Hepatocyte (in vitro differentiated cells): ENCODE data around the gene TBC1D25. TPM values are rescaled to one million over a fixed set of nuclear protein-coding genes. Genes with fewer than 3 reads are reported as not detected.

Experiments used
- DNase-seq: peaks from one replicate; pipeline ENCODE4 v3.0.0-alpha.2; 2016; ENCODE audit warnings: low spot score
- H2AFZ ChIP-seq: fragments of 200-600 bp; sonication (generic); 2 replicates; pipeline ENCODE4 v1.6.0; 2016; ENCODE audit warnings: antibody characterized with exemption, mild to moderate bottlenecking
- H3K27ac ChIP-seq: fragments of 200-600 bp; sonication (generic); 2 replicates; pipeline ENCODE4 v1.5.1; 2016; ENCODE audit warnings: mild to moderate bottlenecking
- H3K27me3 ChIP-seq: fragments of 200-600 bp; sonication (generic); 2 replicates; pipeline ENCODE4 v1.6.1; 2016
- H3K36me3 ChIP-seq: fragments of 200-600 bp; sonication (generic); replicated peaks from 2 replicates; pipeline ENCODE4 v1.5.1; 2016; ENCODE audit warnings: low read depth; ENCODE audit not compliant: insufficient read depth
- H3K4me1 ChIP-seq: fragments of 200-600 bp; sonication (generic); 2 replicates; pipeline ENCODE4 v1.5.1; 2016; ENCODE audit warnings: mild to moderate bottlenecking, moderate library complexity; ENCODE audit not compliant: insufficient read depth
- H3K4me2 ChIP-seq: fragments of 200-600 bp; sonication (generic); 2 replicates; pipeline ENCODE4 v1.6.0; 2016
- H3K4me3 ChIP-seq: fragments of 200-600 bp; sonication (generic); 2 replicates; pipeline ENCODE4 v1.5.1; 2016; ENCODE audit warnings: mild to moderate bottlenecking
- H3K79me2 ChIP-seq: fragments of 200-600 bp; sonication (generic); 2 replicates; pipeline ENCODE4 v1.6.0; 2017; ENCODE audit warnings: mild to moderate bottlenecking
- H3K9me2 ChIP-seq: fragments of 200-600 bp; sonication (generic); replicated peaks from 2 replicates; pipeline ENCODE4 v1.6.0; 2017; ENCODE audit warnings: mild to moderate bottlenecking; ENCODE audit not compliant: insufficient read depth
- H3K9me3 ChIP-seq: fragments of 200-600 bp; sonication (generic); 2 replicates; pipeline ENCODE4 v1.5.1; 2016; ENCODE audit warnings: low read depth, mild to moderate bottlenecking
- H4K20me1 ChIP-seq: fragments of 200-600 bp; sonication (generic); 2 replicates; pipeline ENCODE4 v1.6.0; 2016; ENCODE audit warnings: mild to moderate bottlenecking; ENCODE audit not compliant: insufficient read depth, poor library complexity, severe bottlenecking
- EZH2 ChIP-seq: fragments of 200-600 bp; sonication (generic); IDR thresholded peaks from 2 replicates; pipeline ENCODE4 v1.6.1; 2016; ENCODE audit warnings: antibody characterized with exemption, mild to moderate bottlenecking, borderline replicate concordance
- EZH2phosphoT487 ChIP-seq: fragments of 200-600 bp; sonication (generic); IDR thresholded peaks from one replicate; pipeline ENCODE4 v1.6.1; 2018; ENCODE audit warnings: antibody characterized with exemption, mild to moderate bottlenecking, low read depth, moderate library complexity; ENCODE audit not compliant: unreplicated experiment, severe bottlenecking
- WGBS: methylation state at CpG from one replicate; pipeline ENCODE4 v1.1.6; 2016; ENCODE audit warnings: low lambda C conversion rate; ENCODE audit errors: missing lambda C conversion rate; 5-methylcytosine and 5-hydroxymethylcytosine counted together
- polyA plus RNA-seq: library from polyadenylated mRNA; unstranded; fragments of >200 nt; fragmentation: Nextera tagmentation; extraction: Ambion mirVana; gene quantifications from 2 replicates; pipeline ENCODE4 v1.2.1, GENCODE V29; 2016
- total RNA-seq: library from RNA; depleted of rRNA; stranded (reverse); fragments of >200 nt; gene quantifications from 2 replicates; pipeline ENCODE4 v1.2.3, GENCODE V29; 2014
- TF ChIP-seq, protein P1 (sequence below): fragments of 200-600 bp; sonication (generic); IDR thresholded peaks from 2 replicates; pipeline ENCODE4 v1.5.1; 2016; ENCODE audit warnings: antibody characterized with exemption, mild to moderate bottlenecking; ENCODE audit not compliant: poor library complexity

TBC1D25 gene
- total and polyA plus RNA-seq, 2 experiments from 2014 or later: 4.5 to 11.2 TPM

DNA sequence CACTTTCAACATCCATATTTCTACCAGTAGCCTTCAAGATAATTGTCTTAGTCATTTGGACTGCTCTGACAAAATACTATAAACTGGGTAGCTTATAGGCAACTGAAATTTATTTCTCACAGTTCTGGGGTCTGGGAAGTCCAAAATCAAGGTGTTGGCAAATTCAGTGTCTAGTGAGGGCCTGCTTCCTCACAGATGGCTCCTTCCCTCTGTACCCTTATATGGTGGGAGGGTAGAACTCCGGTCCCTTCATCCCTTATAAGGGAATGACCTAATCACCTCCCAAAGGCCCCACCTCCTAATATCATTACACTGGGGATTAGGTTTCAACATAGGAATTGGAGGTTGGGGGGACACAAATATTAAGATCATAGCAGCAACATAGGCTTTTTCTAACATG, 7.4 kb upstream of the TBC1D25 start:
- Histone ChIP-seq H3K4me3 (no peak overlapping the region), H3K27me3 (no peaks in the 10 kb centered on the region), H3K4me1 (no peaks in the 10 kb centered on the region), H3K79me2 (no peaks in the 10 kb centered on the region), H3K9me3 (no peaks in the 10 kb centered on the region), H3K4me2 (no peak overlapping the region), H3K27ac (peak overlapping the region; percentile 83), H3K36me3 (no peaks in the 10 kb centered on the region), H4K20me1 (no peaks in the 10 kb centered on the region), H3K9me2 (no peaks in the 10 kb centered on the region), H2AFZ (no peak overlapping the region)
- TF ChIP-seq EZH2 (no peak), EZH2phosphoT487 (no peak)
- TF ChIP-seq, protein P1, sequence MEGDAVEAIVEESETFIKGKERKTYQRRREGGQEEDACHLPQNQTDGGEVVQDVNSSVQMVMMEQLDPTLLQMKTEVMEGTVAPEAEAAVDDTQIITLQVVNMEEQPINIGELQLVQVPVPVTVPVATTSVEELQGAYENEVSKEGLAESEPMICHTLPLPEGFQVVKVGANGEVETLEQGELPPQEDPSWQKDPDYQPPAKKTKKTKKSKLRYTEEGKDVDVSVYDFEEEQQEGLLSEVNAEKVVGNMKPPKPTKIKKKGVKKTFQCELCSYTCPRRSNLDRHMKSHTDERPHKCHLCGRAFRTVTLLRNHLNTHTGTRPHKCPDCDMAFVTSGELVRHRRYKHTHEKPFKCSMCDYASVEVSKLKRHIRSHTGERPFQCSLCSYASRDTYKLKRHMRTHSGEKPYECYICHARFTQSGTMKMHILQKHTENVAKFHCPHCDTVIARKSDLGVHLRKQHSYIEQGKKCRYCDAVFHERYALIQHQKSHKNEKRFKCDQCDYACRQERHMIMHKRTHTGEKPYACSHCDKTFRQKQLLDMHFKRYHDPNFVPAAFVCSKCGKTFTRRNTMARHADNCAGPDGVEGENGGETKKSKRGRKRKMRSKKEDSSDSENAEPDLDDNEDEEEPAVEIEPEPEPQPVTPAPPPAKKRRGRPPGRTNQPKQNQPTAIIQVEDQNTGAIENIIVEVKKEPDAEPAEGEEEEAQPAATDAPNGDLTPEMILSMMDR: no peak
- no peak for DNase-seq
- WGBS: 81% methylated on average over 1 of the region's 1 CpG

DNA sequence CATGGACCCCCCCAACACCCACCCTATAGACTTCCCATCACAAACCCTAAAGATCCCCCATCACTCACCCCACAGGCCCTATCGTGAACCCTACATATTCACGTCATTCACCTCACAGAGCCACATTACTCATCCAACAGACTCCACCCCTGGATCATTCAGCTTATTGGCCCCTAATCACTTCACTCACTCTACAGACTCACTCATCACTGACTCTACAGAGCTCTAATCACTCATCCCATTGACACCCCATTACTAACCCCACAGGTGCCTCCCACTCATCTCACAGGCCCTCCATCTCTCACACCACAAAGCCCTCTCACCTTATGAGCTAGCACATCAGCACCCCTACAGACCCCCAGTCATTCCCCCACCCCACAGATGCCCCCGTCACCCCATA, 6.3 kb upstream of the TBC1D25 start:
- Histone ChIP-seq H3K27ac (no peak overlapping the region), H2AFZ (no peak overlapping the region), H3K9me2 (no peaks in the 10 kb centered on the region), H3K79me2 (no peaks in the 10 kb centered on the region), H3K4me3 (no peak overlapping the region), H3K27me3 (no peaks in the 10 kb centered on the region), H3K4me1 (no peaks in the 10 kb centered on the region), H3K4me2 (no peak overlapping the region), H4K20me1 (no peaks in the 10 kb centered on the region), H3K36me3 (no peaks in the 10 kb centered on the region), H3K9me3 (no peaks in the 10 kb centered on the region)
- no peak for TF ChIP-seq EZH2
- no peak for TF ChIP-seq EZH2phosphoT487
- TF ChIP-seq, protein P1: no peak
- no peak for DNase-seq
- 96% methylated on average over 2 of the region's 3 CpGs for WGBS

DNA sequence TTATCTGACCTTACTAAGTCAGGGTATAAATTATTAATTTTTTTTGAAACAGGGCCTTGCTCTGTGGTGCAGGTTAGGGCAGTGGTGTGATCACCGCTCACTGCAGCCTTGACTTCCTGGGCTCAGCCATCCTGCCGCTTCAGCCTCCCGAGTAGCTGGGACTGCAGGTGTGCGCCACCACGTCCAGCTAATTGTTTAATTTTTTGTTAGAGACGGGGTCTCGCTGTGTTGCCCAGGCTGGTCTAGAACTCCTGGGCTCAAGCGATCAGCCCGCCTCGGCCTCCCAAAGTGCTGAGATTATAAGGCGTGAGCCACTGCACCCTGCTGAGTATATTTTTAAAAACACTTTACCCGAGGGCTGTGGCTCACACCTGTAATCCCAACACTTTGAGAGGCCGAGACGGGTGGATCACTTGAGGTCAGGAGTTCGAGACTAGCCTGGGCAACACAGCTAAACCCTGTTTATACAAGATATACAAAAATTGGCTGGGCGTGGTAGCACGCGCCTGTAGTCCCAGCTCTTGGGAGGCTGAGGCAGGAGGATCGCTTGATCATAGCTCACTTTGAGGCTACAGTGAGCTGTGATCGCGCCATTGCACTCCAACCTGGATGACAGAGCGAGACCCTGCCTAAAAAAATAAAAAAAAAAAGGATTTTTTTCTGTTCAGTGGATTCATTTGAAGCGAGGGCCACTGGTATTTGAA, 721 bp upstream of the TBC1D25 start:
- H3K9me2 ChIP-seq: no peaks in the 10 kb centered on the region
- H4K20me1 ChIP-seq: no peaks in the 10 kb centered on the region
- H3K4me3 ChIP-seq: no peak overlapping the region
- DNase-seq: no peak
- peak overlapping the region; percentile 84 for H3K27ac ChIP-seq
- peaks cover 5% of the 10 kb centered on the region for H3K4me1 ChIP-seq
- H3K4me2 ChIP-seq: peak overlapping the region; percentile 56
- TF ChIP-seq EZH2: no peak
- no peak for TF ChIP-seq EZH2phosphoT487
- TF ChIP-seq, protein P1: no peak
- H3K36me3 ChIP-seq: no peaks in the 10 kb centered on the region
- peak overlapping the region; percentile 6 for H2AFZ ChIP-seq
- H3K79me2 ChIP-seq: peaks cover 9% of the 10 kb centered on the region
- no peaks in the 10 kb centered on the region for H3K27me3 ChIP-seq
- H3K9me3 ChIP-seq: no peaks in the 10 kb centered on the region
- WGBS: 91% methylated on average over 23 of the region's 23 CpGs

- Histone ChIP-seq H3K36me3 (no peaks in the 10 kb centered on the region), H3K9me2 (no peaks in the 10 kb centered on the region), H4K20me1 (no peaks in the 10 kb centered on the region), H3K27me3 (no peaks in the 10 kb centered on the region), H3K4me1 (peaks cover 5% of the 10 kb centered on the region), H2AFZ (peak overlapping the region; percentile 74), H3K79me2 (peaks cover 9% of the 10 kb centered on the region), H3K4me3 (peak overlapping the region; percentile 29), H3K9me3 (no peaks in the 10 kb centered on the region), H3K4me2 (peak overlapping the region; percentile 72), H3K27ac (peak overlapping the region; percentile 82)
- peak; percentile 70 for DNase-seq
- 54% methylated on average over 10 of the region's 12 CpGs for WGBS
- TF ChIP-seq, protein P1: no peak
- TF ChIP-seq EZH2phosphoT487: no peak
- no peak for TF ChIP-seq EZH2
Observed at GRCh38 chrX:48540028-48540375, 488 bp downstream of the TBC1D25 start.
